ENCODE data around the gene INAFM1. TPM values are rescaled to one million over a fixed set of nuclear protein-coding genes. Genes with fewer than 3 reads are reported as not detected.
A peak's percentile ranks its signal among the peaks of the same experiment; 100 is the strongest.

INAFM1 gene
- total RNA-seq, 3 donors from 2014 or later = 14.7 to 28.9 (median 16.7) TPM

GRCh38 chr19:47231215-47232054 lies 43.2 kb upstream of the INAFM1 start:
- no peaks in the 10 kb centered on the region for H3K36me3 ChIP-seq (ENCODE audit: low read depth)
- DNase-seq (peak; percentile 95 to 96 (median 96)), ATAC-seq (peak; percentile 61)
- intact Hi-C loops (cut with DNase I, micrococcal nuclease) = no loop called here
- no peak for TF ChIP-seq CTCF (IDR thresholded peaks at IDR 0.05)
- peak overlapping the region; percentile 77 for H3K4me3 ChIP-seq
- H3K4me1 ChIP-seq (ENCODE audit: low read depth) = peaks cover 30% of the 10 kb centered on the region
- no peaks in the 10 kb centered on the region for H3K9me3 ChIP-seq

GRCh38 chr19:47232422-47233211 lies 42.1 kb upstream of the INAFM1 start:
- peak overlapping the region; percentile 18 for H3K4me3 ChIP-seq
- no peaks in the 10 kb centered on the region for H3K36me3 ChIP-seq (ENCODE audit: low read depth)
- DNase-seq = peak; percentile 58 to 75 (median 71)
- no peaks in the 10 kb centered on the region for H3K9me3 ChIP-seq
- ATAC-seq = peak; percentile 50
- TF ChIP-seq CTCF (IDR thresholded peaks at IDR 0.05) = no peak
- intact Hi-C loops (cut with DNase I, micrococcal nuclease) = no loop called here
- H3K4me1 ChIP-seq (ENCODE audit: low read depth) = peaks cover 18% of the 10 kb centered on the region

GRCh38 chr19:47236072-47236675 lies 38.5 kb upstream of the INAFM1 start:
- Histone ChIP-seq H3K36me3 (ENCODE audit: low read depth) (no peaks in the 10 kb centered on the region), H3K4me1 (ENCODE audit: low read depth) (peaks cover 27% of the 10 kb centered on the region), H3K9me3 (no peaks in the 10 kb centered on the region), H3K4me3 (no peak overlapping the region)
- no peak for TF ChIP-seq CTCF (IDR thresholded peaks at IDR 0.05)
- DNase-seq = no peak
- intact Hi-C loops (cut with DNase I, micrococcal nuclease) = no loop called here
- no peak for ATAC-seq

- no peaks in the 10 kb centered on the region for H3K9me3 ChIP-seq
- no peaks in the 10 kb centered on the region for H3K36me3 ChIP-seq (ENCODE audit: low read depth)
- intact Hi-C loops (cut with DNase I, micrococcal nuclease) = no loop called here
- peaks cover 30% of the 10 kb centered on the region for H3K4me1 ChIP-seq (ENCODE audit: low read depth)
- no peak for DNase-seq
- no peak for TF ChIP-seq CTCF (IDR thresholded peaks at IDR 0.05)
- no peak overlapping the region for H3K4me3 ChIP-seq
- no peak for ATAC-seq
These were observed 35.5 kb upstream of the INAFM1 start for GRCh38 chr19:47239152-47239551.

- Histone ChIP-seq H3K36me3 (ENCODE audit: low read depth) (no peaks in the 10 kb centered on the region), H3K4me1 (ENCODE audit: low read depth) (peaks cover 34% of the 10 kb centered on the region), H3K4me3 (no peak overlapping the region), H3K9me3 (no peaks in the 10 kb centered on the region)
- no peak for TF ChIP-seq CTCF (IDR thresholded peaks at IDR 0.05)
- ATAC-seq (no peak), DNase-seq (peak; percentile 26 to 66 (median 65))
- intact Hi-C loops (cut with DNase I, micrococcal nuclease) = no loop called here
These were observed 34.9 kb upstream of the INAFM1 start for GRCh38 chr19:47239610-47240296.
